ENCODE results near the gene PGGT1B. TPM values are rescaled to one million over a fixed set of nuclear protein-coding genes. Genes with fewer than 3 reads are reported as not detected.

PGGT1B gene
- total RNA-seq, 1 donor from 2014 or later, result 38.4 TPM

DNA sequence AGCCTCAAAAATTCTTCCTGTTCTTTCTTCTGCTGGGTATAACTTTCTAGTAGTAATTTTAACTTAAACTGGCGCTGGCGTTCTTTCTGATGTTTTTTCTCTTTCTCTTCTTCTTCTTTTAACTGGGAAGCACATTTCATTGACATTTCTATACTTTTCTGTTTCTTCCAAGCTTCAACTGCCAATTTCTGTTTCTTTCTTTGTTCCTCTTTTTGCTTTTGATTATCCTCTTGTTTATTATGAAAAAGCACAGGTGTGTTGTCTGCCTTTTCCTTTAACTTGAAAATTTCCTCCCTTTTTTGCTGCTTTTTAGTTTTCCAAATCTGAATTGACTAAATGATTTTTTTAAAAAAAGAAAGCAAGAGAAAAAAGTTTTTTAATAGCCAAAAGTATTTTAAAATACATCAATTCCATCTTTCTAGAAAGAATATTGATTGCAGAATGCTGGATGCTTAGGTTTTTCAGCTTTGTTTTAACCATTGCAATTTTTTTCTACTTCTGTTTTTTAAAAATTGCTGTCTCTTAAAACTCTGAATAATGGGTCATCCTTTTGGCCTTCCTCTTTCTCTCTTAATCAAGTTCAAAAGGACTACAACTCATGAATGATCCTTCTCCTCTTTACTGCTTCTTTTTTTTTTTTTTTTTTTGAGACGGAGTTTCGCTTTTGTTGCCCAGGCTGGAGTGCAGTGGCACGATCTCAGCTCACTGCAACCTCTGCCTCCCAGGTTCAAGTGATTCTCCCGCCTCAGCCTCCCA, 8.8 kb upstream of the PGGT1B start:
- no peak overlapping the region for H3K27ac Mint-ChIP-seq (ENCODE audit: unreplicated experiment)
- no peak overlapping the region for H3K4me3 Mint-ChIP-seq
- no peaks in the 10 kb centered on the region for H3K27me3 Mint-ChIP-seq (ENCODE audit: low read depth)
- no peaks in the 10 kb centered on the region for H3K36me3 Mint-ChIP-seq (ENCODE audit: low read depth)
- H3K9me3 Mint-ChIP-seq, result no peaks in the 10 kb centered on the region
- H3K4me1 Mint-ChIP-seq, result no peaks in the 10 kb centered on the region
- no peak for DNase-seq (ENCODE audit: low read depth, low spot score)
- no peak for TF ChIP-seq CTCF (conservative IDR thresholded peaks at IDR 0.05)

DNA sequence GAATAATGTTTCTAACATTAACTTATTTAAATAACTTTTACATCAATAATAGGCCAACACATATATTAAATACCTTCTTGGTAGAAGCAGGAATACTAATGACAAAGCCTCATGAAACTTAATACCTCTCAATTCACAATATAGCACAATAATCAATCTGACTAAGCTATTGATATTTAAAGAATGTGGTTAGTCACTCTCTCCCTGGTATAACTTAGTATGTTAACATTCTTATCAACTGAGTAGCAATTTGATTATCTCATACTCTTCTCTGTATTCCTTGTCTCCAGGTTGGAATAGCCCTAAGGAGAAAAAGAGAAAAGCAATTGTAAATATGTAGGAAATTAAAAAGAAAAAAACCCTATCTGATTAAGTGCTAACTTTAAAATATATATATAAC, 4.9 kb upstream of the PGGT1B start:
- Mint-ChIP-seq H3K27me3 (ENCODE audit: low read depth) (no peaks in the 10 kb centered on the region), H3K27ac (ENCODE audit: unreplicated experiment) (no peak overlapping the region), H3K4me1 (peaks cover 10% of the 10 kb centered on the region), H3K4me3 (no peak overlapping the region), H3K36me3 (ENCODE audit: low read depth) (no peaks in the 10 kb centered on the region), H3K9me3 (no peaks in the 10 kb centered on the region)
- no peak for TF ChIP-seq CTCF (conservative IDR thresholded peaks at IDR 0.05)
- DNase-seq (ENCODE audit: low read depth, low spot score), result no peak

GRCh38 chr5:115265220-115265619, 2.5 kb upstream of the PGGT1B start:
- no peak for DNase-seq (ENCODE audit: low read depth, low spot score)
- TF ChIP-seq CTCF (conservative IDR thresholded peaks at IDR 0.05), result no peak
- H3K4me3 Mint-ChIP-seq, result no peak overlapping the region
- no peaks in the 10 kb centered on the region for H3K27me3 Mint-ChIP-seq (ENCODE audit: low read depth)
- H3K36me3 Mint-ChIP-seq (ENCODE audit: low read depth), result no peaks in the 10 kb centered on the region
- H3K27ac Mint-ChIP-seq (ENCODE audit: unreplicated experiment), result no peak overlapping the region
- H3K4me1 Mint-ChIP-seq, result peaks cover 25% of the 10 kb centered on the region
- no peaks in the 10 kb centered on the region for H3K9me3 Mint-ChIP-seq

DNA sequence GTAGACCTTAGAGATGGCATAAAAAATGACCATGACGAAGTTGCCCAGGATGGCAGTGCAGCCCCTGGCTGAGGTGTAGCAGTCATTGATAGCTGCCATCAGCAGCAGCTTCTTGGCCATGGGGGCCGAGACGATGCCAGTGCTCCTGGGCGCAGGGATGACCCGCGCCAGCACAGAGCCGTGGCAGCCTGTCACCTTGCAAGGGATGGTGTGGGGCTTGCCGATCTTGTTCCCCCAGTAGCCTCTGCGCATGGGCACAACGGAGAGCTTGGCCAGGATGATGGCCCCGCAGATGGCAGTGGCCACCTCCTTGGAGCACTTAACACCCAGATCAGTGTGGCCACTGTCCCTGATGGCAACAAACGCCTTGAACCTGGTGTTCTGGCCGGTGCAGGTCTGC, 2.1 kb upstream of the PGGT1B start:
- Mint-ChIP-seq H3K36me3 (ENCODE audit: low read depth) (no peaks in the 10 kb centered on the region), H3K4me3 (no peak overlapping the region), H3K27me3 (ENCODE audit: low read depth) (no peaks in the 10 kb centered on the region), H3K27ac (ENCODE audit: unreplicated experiment) (no peak overlapping the region), H3K9me3 (no peaks in the 10 kb centered on the region), H3K4me1 (peaks cover 25% of the 10 kb centered on the region)
- DNase-seq (ENCODE audit: low read depth, low spot score), result no peak
- no peak for TF ChIP-seq CTCF (conservative IDR thresholded peaks at IDR 0.05)

DNA sequence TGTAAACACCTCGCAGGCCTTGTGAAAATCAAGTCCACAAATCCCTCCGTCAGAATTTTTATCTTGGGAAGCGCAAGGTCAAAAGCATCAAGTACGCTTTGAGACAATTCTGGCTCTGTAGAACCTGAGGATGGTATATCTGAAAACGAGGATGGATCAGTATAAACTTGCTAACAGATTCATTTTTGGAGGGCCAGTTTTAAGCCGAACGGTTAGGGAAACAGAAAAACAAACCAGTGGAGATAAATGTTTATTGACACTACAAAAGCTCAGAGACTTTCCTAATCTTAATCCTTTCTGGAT, 352 bp upstream of the PGGT1B start:
- Mint-ChIP-seq H3K4me3 (peak overlapping the region; percentile 91), H3K36me3 (ENCODE audit: low read depth) (no peaks in the 10 kb centered on the region), H3K4me1 (peaks cover 25% of the 10 kb centered on the region), H3K27ac (ENCODE audit: unreplicated experiment) (peak overlapping the region; percentile 93), H3K9me3 (no peaks in the 10 kb centered on the region), H3K27me3 (ENCODE audit: low read depth) (no peaks in the 10 kb centered on the region)
- no peak for DNase-seq (ENCODE audit: low read depth, low spot score)
- TF ChIP-seq CTCF (conservative IDR thresholded peaks at IDR 0.05), result no peak
